ENCODE results near the gene SETD7.

Gene SETD7

DNA sequence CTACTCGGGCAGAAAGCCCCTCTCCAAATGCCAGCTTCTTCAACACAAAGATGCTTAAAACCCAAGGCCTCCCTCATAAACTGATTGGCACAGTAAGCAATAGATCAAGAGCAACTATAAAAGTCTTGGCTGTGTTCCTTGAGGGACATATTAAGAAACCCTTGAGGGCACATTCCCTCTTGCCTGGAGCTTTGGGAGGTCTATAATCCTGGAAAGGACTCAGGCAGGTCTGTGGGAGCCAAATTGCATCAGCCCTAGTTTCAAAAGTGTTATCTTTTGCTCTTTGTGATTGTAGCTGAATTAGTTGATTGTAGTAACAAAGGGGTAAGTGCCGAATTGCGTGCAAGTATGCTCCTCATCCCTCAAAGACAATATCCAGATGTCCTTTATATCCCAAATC lies 18.6 kb upstream of the SETD7 start:
- no peak for DNase-seq (ENCODE audit: low read depth)

DNA sequence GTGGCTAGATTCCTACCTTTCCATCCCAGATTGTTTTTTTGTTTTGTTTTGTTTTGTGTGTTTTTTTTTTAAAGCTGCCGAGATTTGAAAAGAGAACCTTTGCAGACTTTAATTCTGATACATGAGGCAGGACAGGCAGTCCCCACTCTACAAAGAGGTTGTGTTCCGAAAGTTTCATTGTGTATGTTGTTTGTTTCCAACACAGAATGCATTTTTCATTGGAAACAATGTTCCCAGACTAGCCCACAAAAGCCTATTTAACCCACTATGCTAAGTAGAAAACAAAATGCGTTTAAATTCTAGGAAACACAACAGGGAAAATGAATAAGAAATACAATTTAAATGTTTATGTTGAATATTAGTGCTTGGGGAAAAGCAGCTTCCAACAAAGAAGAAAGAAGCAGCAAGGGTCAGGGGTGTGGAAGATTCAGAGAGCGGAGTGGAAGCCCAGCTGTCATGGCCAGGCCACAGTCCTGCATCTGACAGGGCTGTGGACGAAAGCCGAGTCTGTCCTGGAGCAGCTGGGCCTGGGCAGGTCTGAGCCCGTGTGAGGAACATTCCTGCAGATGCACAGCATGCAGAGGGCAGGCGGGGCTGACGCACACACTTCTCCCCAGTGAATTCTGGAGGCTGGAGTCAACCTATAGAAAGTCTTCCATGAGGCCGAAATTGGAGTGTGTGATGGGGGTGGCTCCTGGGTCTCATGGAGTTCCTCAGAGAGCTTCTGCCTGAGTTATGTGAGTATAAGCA lies 12.4 kb upstream of the SETD7 start:
- DNase-seq (ENCODE audit: low read depth): no peak

DNA sequence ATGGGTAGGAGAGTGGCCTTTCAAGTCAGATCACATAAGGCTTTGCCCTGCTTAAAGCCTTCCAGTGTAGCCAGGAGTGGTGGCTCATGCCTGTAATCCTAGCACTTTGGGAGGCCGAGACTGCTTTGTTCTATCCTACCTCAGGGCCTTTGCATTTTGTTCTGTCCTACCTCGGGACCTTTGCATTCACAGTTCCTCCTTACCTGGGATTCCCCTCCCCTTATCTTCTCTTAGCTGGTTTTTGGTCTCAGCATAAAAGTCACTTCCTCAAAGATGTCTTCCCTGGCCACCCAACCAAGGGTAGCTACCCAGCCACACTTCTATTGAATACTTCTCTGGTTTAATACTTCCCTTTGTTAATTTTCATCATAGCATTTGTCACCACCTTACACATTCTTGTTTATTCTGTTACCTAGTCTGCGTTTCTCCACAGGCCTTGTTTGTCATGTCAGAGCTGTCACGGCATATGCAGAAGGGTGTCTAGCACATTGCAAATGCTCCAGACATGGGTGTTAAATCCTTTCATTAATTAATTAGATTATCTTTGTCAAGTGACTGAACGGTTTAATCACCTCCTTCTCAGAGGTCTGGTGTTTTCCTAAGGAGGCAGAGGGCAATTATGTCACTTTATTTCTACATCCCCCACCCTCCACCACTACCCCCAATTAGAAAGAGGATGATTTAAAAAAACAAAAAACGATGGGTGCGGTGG lies 11.3 kb upstream of the SETD7 start:
- no peak for DNase-seq (ENCODE audit: low read depth)

DNA sequence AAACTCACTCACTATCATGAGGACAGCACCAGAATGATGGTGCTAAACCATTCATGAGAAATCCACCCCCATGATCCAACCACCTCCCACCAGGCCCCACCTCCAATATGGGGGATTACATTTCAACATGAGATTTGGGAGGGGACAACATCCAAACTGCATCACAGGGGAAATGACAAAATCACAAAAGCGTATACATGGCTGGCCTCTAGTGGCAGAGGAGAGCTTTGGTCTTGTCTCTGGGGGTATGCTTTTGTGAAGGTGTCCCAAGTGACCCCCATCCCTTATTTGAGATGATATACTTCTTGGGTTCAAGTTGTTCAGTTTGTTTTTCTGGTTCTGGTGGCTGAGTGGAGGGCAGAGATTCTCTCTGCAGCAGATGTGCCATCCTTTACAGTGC lies 8.5 kb upstream of the SETD7 start:
- DNase-seq (ENCODE audit: low read depth): no peak

DNA sequence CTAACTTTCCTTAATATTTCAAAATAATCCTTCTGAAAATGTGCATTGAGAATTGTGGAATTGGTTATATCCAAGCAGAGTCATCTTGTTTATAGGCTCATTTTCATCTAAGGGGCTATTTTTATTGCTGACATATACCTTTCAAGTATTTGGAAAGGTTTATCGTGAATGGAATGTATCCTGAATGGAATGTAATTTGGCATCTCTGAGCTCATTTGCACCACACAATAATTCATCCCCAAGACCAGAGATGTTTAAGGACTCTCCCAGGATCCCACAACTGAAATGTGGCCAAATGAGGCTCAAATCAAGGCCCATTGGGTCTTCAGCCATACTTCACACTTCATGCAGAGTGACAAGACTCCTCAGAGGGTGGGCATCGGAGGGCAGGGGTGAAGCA lies 7.5 kb upstream of the SETD7 start:
- DNase-seq (ENCODE audit: low read depth): no peak

DNA sequence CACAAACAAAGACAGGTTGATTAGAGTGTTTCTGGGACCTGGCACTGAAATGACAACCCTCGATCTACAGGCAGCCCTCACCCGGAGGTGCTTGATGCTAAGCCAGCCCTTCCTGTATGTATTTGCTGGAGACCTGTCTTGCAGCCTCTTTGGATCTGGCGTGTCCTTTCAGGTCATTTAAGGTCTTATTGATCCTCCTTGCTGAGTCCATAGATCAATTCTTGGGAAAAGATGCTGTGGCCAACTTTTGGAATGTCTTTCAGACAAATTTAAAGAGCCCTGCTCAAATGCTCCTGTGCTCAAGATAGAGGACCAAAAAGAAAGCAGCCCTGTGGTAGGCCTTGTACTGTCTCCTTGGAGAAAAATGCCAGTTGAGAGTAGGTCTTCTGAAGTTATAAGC lies 6.8 kb upstream of the SETD7 start:
- DNase-seq (ENCODE audit: low read depth): no peak

DNA sequence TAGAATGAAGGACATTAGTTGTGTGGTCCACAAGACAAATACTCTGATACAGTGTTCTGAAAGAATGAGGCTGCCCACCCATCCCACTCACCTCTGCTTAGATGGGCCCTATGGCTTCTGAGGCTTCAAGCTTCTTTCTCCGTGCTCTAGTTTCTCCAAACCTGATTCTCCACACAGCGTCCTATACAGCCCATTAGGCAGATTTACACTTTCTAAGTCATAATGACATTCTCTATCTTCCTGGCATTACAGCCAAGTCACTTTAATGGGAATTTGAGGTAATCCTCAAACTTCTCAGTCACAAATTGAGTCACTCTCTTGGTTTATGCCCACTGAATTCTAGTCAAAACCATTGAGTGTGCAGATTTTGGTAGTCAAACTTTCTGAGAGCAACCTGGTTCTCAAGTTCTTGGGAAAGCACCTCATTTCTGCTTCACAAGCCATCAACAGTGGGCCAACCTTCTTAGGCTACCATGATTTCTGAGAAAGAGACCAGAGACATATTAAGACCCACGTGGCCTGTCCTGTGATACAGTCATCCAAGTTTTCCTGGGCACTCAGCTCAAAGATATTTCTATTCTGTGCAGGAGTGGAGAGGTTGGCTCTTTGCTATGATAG lies 6.2 kb upstream of the SETD7 start:
- DNase-seq (ENCODE audit: low read depth): no peak

DNA sequence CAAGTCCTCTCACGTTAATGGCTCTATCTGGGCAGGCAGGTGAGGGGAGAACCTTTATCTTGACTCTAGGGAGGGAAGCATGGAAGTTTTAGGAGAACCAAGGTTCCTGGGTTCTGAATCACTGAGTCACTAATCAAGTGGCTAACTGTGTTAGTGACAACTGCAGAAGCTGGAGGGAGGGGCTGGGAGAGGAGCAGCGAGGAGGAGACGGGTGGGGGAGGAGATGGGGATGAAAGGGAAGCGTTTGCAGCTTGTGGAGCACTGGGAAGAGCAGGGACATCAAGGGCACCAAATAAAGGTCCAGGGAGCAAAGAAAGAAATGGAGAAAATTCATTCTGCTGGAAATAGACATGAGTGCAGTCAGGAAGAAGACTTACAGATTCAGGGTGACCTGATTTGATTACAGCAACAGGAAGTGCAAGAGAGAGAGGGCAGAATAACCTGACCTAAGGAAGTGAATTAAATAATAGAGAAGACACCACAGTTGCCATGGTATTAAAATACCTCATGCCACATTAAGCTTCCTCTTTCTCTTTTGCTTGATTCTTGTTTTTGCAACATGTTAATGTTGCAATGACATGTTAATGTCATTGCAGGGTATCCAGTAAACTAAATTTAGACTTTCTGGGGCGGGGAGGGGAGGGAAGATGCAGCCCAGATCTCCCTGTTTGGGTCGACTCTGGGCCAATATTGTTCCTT lies 4.5 kb upstream of the SETD7 start:
- no peak for DNase-seq (ENCODE audit: low read depth)

DNA sequence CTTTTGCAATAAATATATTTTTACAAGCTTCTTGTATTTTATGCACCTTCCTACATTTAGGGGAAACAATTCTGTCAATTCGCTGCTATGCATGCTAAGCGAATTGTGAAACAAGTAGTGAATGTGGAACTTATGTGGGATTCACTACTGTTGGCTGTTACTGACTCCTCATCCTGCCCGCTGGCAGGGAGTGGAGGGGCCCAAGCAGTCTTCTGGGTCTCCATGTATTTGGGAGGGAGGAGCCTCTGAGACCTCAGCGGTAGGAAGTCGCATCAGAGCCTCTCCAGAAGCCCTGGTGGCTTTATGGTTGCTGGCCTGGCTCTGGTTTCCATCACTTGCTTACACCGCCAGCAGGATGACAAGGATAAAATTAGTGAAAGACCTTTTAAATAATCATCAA lies 3.7 kb upstream of the SETD7 start:
- DNase-seq (ENCODE audit: low read depth): no peak

DNA sequence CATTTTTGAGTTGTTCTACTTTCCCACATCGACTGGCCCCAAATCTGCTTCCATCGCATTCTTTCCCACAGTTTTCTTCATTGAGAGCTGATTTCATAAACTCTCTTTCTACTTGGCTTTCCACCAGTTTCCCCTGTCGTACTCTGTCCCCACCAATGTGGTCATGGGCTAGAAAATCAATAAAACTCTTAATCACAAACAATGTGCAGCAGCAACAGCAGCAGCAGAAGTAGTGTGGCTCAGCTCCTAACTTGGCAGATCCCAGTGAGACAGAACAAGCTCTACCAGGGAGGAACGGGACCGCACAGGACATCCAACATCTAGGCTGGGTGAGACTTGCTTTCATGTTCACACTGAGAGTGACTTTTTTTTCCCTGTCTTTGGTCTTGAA lies 3.1 kb upstream of the SETD7 start:
- DNase-seq (ENCODE audit: low read depth): no peak

DNA sequence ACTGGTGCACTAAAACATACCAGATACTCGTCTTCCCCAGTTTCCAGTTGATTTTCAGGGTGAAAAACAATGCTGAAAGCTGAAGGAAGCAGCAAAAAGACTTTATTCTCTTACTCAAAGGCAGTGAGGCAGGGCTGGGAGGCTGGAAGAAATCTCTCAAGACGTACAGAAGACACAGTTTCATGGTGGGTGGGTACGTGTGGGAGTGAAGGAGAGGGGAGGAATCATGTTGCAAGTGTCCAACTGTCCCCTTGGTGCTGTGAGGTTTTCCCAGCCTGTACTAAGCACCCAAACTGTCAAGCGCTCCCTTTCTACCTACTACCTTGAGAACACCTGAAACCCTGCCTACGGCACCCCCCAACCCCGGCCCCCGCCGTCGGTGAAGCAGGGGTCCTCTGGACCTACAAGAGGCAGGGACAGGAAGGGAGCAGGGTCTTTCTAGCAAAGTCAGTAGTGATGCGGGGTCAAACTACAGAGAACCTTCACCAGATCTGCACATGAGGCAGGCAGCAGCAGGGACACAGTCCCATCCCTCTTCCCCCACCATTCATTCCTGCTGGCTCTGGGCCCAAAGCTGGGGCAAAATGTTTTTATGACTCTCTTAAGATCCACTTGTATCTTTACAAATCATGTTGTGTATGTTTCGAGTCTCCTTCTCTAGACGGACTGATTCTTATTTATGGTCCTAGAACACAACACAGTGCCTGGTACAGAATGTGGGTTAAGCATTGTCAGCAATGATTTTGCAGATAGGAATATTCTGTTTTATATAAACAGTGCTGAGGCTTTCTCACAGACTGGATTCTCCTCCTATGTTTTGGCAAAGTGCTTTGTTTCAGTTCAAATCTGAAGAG lies 2.4 kb upstream of the SETD7 start:
- DNase-seq (ENCODE audit: low read depth): no peak

DNA sequence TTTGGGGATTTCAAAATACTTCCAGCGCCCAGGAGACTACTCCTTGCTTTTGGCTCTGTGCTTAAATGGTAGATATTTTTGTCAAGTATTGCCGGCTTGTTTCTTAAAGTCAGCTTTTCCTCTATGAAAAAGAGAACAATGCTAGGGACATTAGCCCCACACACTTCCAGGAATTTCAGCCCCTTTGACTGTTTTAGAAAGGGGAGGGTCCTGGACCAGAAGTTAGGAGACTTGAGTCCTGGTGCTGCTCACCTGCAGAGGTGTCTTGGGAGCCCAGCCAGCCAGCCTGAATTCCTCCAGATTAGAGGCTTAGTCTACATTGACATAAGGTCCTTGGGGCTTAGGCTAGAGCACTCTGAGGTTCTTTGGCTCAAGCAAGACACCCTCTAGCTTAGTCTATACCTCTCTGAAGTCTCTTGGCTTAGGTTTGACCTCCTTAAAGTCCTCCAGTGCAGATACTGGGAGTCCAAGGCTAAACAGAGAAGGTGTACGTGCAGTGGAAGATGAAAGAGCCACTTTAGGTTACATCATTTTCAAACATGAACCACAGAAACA lies 1.6 kb upstream of the SETD7 start:
- DNase-seq (ENCODE audit: low read depth): no peak

DNA sequence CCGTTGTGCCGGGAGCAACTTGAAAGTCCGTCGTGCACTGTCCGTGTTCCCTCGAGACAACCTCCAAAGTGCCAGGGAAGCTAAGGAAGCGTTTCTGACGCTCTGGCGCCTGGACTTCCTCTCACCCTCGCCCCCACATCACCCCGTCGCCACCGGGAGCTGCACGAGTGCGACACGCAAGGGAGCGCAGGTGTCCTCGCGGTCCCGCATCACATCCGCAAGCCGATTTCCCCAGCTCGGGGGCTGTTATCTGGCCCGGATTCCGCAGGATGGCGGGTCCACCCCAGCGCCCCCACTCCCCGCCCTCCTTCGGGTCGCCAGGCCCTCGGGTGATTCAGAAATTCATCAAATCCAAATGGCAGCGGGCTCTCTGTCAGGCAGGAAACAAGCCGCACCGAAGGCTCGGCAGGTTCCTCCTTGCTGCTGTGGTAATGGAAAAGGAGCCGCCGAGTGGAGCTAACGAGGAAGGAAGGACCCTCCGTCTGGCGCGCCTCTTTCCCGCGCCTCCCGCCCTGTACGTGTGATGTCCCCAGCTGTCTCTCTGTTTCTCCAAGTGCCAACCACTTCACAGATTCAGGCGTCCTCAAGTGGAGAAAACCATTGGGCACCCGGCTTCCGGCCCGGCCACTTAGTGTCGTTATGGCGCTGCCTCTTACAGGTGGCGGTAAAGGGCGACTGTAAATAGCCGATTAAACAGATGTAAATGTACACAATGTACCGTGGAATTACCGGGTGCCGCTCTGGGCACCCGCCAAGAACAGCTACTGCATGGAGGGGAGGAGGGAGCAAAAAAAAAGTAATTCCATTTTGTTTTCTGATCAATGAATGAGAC lies 921 bp upstream of the SETD7 start:
- peak; percentile 6 for DNase-seq (ENCODE audit: low read depth)

DNA sequence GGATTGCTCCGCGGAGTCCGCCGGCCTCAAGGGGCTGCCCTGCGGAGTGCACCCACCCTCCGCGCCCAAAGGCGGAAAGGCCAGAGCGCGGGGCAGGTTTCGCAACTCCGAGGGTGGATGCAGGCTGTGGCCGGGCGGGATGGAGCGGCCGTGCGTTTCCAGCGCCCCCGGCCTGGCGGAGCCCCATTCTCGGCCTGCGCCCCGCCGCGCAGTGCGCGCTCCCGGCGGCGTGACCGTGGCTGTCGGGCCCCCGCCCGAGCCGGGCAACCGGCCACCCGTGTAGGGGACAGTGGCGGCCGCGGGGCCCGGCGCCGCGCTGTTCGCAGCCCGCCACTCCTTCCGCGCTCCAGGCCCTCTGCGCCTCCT lies 331 bp downstream of the SETD7 start:
- DNase-seq (ENCODE audit: low read depth): no peak

DNA sequence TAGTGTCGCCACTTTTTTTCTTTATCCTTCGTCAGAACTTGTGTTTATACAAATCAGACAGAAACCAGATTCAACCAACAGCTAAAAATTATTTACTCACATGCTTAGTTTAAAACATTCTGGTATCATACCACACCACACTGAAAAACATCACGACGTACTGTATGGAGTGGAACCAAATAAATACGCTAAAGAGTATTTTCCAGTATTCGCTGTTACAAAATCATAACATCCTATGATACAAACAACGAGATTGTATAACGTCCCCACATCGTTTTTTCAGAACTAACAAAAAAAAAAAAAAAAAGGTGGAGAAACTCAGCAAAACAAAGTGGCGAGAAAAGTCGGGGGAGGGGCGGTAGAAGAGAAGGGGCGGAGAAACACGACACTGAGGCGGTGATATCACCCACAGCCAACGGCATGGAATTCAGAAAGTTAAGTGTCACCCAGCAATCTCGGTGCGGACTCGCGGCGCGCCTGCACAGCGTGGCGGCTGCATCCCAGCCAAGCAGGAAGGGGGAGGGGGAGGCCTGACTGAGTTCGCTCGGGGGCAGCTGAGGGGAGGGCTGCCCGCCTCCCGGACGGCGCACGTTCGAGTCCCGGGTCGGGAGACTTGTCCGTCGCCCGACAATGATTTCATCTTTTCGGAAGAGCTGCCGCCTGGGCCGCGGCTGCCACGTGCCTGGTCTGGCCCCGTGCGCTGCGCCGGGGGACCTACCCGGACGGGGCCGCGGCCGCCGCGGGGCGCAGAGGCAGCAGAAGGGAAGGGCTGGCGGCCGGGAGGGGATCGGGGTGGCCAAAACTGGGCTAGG lies 920 bp downstream of the SETD7 start:
- peak; percentile 41 for DNase-seq (ENCODE audit: low read depth)

DNA sequence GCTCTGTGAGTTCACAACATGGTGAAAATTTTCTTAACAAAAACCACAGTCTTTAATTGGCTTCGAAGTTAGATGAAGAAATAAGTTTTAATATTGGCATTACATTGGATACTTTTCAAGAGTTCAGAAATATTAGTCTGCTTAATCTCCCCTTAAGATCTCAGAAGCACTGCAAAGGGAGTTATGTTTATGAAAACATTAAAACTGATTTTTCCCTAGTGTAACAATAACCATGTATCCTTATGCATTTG lies 1.5 kb downstream of the SETD7 start:
- DNase-seq (ENCODE audit: low read depth): no peak

DNA sequence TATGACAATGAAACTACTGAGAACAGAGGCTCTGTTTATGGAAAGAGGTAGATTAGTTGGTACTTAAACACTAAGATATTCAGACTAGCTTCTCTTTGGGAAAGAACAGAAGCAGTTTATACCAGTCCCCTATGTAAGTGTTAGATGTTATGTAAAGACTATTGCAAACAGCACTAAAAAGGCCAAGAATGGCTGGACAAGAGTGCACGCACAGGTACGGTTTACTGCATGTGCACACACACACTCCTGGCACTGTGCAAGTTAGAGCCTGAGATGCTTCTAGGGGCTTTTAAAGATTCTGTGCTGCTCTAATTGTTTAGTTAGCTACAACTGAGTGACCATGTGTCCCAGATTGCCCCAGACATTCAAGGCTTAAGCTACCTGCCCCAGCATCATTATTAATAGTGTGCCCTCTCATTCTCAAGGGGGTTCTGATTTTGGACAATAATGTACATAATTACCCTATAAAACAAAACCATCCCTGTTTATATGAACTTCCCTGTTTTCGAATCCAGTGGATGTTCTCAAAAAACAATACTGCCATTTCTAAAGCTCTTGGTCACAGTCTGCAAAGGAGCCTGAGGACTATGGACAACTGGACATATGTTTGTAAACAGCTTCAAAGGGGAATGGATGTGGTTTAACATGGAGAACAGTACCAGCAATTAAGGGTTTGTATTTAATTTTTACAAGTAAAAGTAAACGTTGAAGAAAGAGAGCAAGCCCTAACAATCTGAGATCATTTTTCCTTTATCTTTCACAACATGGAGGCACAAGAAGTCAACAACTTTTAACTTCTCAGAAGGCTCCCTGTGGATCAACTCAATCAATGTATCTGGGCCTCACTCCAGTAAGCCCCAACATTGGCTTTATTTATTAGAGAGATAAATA lies 2.0 kb downstream of the SETD7 start:
- DNase-seq (ENCODE audit: low read depth): no peak

DNA sequence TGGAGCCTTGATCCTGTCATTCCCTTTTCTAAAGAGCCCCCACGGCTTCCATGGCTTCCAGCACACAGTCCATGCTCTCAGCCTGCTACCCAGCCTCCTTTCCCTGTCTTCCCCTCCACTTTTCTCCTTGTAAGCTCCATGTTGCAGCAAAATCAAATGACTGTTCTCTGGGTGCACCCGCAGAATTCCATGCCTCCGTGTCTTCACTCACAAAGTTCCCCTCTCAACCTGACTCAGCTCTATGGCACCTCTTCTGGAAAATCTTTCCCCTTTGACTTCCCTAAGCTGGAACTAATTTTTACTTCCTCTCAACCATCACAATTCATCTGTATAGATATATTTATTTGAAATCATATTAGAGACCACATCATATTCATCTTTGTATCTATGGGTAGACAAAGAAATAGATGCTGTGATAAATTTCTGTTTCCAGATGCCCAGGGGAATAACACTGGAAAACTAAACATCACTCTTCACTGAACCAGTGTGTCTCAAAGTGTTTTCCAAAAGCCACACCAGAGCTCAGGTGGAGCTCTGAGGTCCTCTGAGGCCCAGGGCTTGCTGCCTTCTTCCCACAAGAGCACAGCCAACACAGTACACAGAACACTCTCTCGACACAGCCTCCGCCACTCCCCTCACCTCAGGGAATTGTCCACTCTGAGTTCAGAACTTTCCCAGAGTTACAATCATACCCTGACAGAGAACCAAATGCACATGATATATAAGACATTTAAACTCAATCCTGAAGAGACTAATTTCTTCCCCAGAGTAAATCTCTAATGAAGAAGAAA lies 3.3 kb downstream of the SETD7 start:
- no peak for DNase-seq (ENCODE audit: low read depth)

All from stimulated activated CD8-positive, alpha-beta memory T cell treated with anti-CD3 and anti-CD28 coated beads, Interleukin-12 subunit alpha, Interleukin-12 subunit beta, amount 100 ng/mL, for 1 hour (primary cell).